GM15510 (cell line): ENCODE data around the gene RGL1.

ENCODE experiments used
- POLR2A ChIP-seq: IDR thresholded peaks from 3 replicates; pipeline ENCODE4 v1.6.1; 2011; ENCODE audit warnings: borderline replicate concordance; ENCODE audit not compliant: insufficient read length; ENCODE audit errors: extremely low read depth

The RGL1 gene

GRCh38 chr1:183810756-183811544 is 6.0 kb downstream of the RGL1 start:
- no peak for TF ChIP-seq POLR2A

DNA sequence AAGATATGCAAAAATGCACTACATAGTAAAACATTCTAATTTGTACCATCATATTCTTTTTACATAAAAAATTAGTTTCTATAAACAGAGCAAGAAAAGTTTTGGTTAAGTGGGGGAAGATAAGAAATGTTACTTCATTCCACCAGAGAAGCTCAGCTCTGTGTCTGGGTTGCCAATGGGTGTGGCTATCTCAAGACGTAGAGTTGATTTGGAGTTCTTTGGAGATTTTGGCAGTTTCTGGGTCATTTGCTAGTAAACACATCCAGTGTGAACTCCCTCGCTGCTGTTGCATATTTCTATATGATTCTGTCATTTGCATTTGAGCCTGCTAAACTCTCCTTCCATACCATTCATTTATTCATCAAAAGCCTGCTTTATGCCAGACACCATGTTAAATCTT is 7.2 kb downstream of the RGL1 start:
- TF ChIP-seq POLR2A, result no peak

- no peak for TF ChIP-seq POLR2A
Measured at GRCh38 chr1:183812686-183813569, 8.0 kb downstream of the RGL1 start.

DNA sequence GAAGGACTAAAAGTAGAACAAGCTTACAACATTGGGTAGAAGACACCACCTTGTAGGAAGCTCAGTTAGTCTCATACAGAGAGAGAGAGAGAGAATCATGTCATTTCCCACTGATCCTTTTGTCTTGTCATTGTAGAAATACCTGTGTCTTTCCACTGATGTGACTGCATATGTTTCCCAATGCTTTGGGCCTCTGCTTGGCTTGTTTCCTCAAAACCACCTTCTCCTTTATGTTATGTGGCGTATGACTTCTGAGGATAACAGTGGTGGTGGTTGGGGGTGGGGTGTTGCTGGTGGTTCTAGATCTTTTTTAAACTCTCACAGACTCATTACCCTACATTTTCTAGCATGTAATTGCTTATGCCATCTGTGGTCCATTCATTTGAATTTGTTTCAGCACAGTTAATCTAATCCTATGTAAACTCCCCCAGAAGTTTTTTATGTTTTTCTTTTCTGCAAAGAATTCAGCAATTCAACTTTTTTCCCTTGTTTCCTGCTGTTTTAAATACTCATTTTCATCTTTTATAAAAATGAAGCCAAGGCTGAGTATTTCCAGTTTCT is 9.3 kb downstream of the RGL1 start:
- no peak for TF ChIP-seq POLR2A

DNA sequence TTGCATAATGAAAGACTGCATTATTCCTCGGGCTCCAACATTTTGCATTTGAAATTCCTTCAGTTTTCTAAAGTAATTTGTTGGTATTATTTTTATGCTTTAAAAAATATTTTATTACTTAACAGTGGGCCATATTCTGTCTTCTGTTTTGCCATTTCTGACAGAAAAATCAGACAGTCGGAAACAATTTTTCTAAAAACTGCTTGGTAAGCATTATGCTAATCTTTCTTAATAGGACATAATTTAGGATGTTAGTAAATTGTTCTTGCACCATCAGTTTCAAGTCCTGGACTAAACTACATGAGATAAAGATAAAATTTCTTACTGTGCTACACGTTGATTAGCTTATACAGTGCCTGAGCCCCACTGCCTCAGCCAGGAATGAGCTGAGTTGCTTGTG is 11.2 kb downstream of the RGL1 start:
- TF ChIP-seq POLR2A, result no peak

DNA sequence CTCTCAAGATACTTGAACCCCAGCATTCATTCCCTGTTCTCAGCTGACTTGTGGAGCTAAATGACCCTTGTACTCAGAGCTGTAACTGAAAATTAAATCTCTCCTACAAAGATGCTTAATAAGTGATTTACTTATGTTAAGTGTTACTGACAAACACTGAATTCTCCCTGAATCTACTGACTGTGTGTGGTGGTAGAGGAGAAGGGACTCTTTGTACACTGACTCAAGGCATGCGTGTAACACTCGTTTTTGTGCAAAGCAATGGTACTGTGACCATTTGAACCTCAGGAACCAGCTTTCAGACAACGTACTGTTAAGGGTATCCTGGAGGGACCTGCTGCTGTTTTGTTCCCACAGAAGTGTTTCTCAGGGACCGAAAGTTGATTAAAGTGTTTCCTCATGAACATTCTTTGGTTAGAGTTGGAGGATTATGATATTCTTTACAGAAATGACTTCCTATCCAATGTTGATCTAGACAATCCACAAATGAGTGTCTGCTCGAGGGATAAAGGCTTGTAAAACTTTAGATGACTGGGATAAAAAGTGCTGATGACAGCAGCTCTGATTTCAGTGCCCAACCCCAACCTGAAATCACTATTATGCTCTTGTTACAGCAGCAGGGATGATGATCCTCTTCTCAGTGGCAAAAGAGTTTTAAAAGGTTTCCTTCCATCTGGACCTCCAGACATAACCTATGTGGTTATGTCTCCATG is 12.8 kb downstream of the RGL1 start:
- TF ChIP-seq POLR2A, result no peak

DNA sequence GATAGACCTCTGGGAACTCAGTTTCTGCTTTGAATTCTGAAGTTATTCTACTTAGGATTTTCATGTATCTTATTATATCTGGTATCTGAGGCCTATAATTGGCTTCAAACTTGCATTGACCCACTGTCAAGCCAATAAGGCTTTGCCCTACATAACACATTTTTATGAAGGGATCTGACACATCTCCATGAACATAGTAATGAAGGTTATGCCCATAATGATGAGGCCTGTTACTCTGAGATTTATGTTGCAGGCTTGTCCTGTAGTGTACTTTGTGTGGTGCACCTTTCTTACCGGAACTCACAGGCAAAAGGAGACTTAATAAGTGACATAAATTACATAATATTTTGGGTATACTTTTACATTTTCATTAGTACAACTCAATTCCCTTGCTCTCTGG is 14.1 kb downstream of the RGL1 start:
- no peak for TF ChIP-seq POLR2A

DNA sequence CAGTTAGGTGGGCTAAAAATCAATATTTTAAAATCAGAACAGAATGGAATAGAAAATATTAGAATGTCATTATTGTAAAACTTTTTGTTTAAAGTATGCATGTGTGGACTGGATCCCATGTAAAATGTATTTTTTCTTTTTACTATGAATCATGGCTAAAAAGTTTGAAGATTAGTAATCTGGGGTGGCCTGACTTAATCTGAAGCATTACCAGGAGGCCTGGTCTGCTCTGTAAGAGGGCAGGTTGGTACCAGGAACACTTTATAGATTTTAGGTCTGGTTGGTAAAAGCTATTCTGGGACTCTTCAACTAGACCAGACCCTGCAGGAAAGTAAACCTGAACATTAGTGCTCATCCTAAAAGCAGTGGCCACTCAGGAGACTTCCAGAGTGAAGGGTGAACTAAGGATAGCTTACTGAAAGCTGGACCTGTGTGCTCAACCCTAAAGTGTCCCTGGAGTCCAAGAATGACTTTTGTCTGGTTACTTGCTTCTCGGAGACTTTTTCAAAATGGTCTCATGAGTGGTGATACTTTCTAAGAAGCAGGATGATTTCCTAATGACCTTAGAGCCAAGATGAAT is 16.5 kb downstream of the RGL1 start:
- no peak for TF ChIP-seq POLR2A

DNA sequence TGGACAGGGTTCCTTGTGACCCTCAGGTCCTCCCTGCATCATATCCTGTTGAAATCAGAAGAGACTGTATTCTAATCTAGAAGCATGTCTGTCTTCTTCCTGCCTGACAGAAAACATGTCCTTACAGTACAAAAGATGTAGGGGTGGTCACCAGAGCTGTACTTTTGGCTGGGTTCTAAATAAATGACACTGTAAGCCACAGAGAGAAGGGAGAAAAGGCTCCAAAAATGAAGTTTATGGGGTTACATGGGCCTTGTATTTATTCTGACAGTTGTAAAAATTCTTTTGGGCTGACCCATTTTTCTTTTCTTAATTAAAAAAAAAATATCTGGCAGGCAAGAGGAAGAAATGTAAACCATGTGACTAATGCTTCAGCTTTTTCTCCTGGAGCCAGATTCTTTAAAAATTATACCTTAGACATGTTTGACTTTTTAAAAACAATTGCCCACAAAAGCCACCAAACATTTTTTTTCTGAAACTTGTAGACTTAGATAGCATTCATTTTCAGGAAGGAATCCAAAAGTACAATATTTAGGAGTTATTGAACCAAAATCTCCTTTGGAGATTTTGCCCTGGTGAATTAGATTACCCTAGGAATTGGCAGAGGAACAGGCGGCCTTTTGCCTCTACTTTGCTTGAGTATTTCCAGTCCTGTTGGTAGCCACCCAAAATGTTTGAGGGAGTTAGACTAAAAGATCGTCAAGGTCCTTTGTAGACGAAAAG is 17.1 kb downstream of the RGL1 start:
- TF ChIP-seq POLR2A, result no peak

GRCh38 chr1:183824291-183824690 is 19.4 kb downstream of the RGL1 start:
- no peak for TF ChIP-seq POLR2A

- no peak for TF ChIP-seq POLR2A
Measured at GRCh38 chr1:183827801-183828200, 22.9 kb downstream of the RGL1 start.

- no peak for TF ChIP-seq POLR2A
Measured at GRCh38 chr1:183830389-183830788, 25.5 kb downstream of the RGL1 start.

GRCh38 chr1:183831311-183831710 is 26.4 kb downstream of the RGL1 start:
- TF ChIP-seq POLR2A, result no peak

- TF ChIP-seq POLR2A, result no peak
Measured at GRCh38 chr1:183832459-183832858, 27.5 kb downstream of the RGL1 start.

DNA sequence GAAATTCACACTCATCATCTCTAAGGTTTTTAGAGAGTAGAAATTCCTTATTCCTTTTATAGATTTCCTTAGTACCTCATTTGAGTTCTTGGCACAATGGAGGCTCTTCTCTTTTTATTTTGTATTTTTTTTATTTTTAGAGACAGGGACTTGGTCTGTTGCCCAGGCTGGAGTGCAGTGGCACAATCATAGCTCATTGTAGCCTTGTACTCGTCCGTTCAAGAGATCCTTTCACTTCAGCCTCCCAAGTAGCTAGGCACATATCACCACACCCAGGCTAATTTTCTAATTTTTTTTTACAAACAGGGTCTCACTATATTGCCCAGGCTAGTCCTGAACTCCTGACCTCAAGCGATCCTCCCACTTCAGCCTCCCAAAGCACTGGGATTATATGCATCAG is 29.6 kb downstream of the RGL1 start:
- TF ChIP-seq POLR2A, result no peak

- no peak for TF ChIP-seq POLR2A
Measured at GRCh38 chr1:183836598-183836997, 31.7 kb downstream of the RGL1 start.
